A549 (cell line): ENCODE results near the gene PCDH9. TPM values are rescaled to one million over a fixed set of nuclear protein-coding genes. Genes with fewer than 3 reads are reported as not detected.

Source experiments
- ATAC-seq, 2 experiments: fragments of 200-7000 bp in 1 of 2; fragments of >200 bp in 1 of 2; cut with Nextera tagmentation in 1 of 2; cut with Tn5 transposase in 1 of 2; 3 replicates each; pipeline versions ENCODE4 v1.8.0 to v1.9.1; 2018 to 2020; ENCODE audit warnings: mild to moderate bottlenecking in 1 of 2, moderate library complexity in 1 of 2
- CTCF ChIA-PET: fragments of 300-600 bp; sonication (Branson Sonifier 250); formaldehyde crosslinking; extraction: SDS; loops from one replicate; lab custom pipeline; 2021; ENCODE audit warnings: antibody characterized with exemption, inconsistent platforms; lab: Yijun Ruan, JAX
- POLR2A ChIA-PET: fragments of 350-600 bp; formaldehyde crosslinking; extraction: SDS; loops from one replicate; lab custom pipeline; 2021; ENCODE audit warnings: antibody characterized with exemption, inconsistent platforms; lab: Yijun Ruan, JAX
- DNase-seq, 2 experiments: peaks; one replicate each; pipeline versions ENCODE4 v3.0.0 to v3.0.0-alpha.2; 2011 to 2016; ENCODE audit warnings: low read depth in 1 of 2, low spot score in 1 of 2
- FAIRE-seq: peaks from 2 replicates; lab custom pipeline; 2011; peaks lifted over from hg19 to GRCh38; lab: Jason Lieb, UNC
- H3K27ac ChIP-seq, 2 experiments: fragments of >200 bp; sonication (Bioruptor Twin); formaldehyde crosslinking; 3 replicates each; pipeline ENCODE4 v1.5.1; 2016 to 2017
- H3K4me1 ChIP-seq: fragments of >200 bp; sonication (Bioruptor Twin); formaldehyde crosslinking; 3 replicates; pipeline ENCODE4 v1.6.1; 2016
- H3K4me2 ChIP-seq: fragments of >200 bp; sonication (Bioruptor Twin); formaldehyde crosslinking; 3 replicates; pipeline ENCODE4 v1.6.1; 2016
- H3K4me3 ChIP-seq: fragments of >200 bp; sonication (Bioruptor Twin); formaldehyde crosslinking; 3 replicates; pipeline ENCODE4 v1.5.1; 2016
- H3K9me3 ChIP-seq: fragments of >200 bp; sonication (Bioruptor Twin); formaldehyde crosslinking; 3 replicates; pipeline ENCODE4 v1.6.1; 2016
- BHLHE40 ChIP-seq: IDR thresholded peaks from 2 replicates; pipeline ENCODE4 v1.6.1; 2012; ENCODE audit warnings: low read depth, low read length, inconsistent platforms
- CBX2 ChIP-seq: fragments of 200-600 bp; sonication (generic); IDR thresholded peaks from 2 replicates; pipeline ENCODE4 v1.6.1; 2016; ENCODE audit warnings: low read depth, mild to moderate bottlenecking, borderline replicate concordance
- CHD4 ChIP-seq: fragments of 200-600 bp; sonication (generic); IDR thresholded peaks from 2 replicates; pipeline ENCODE4 v1.6.1; 2016; ENCODE audit warnings: antibody characterized with exemption, mild to moderate bottlenecking, borderline replicate concordance
- EHF ChIP-seq: fragments of 250-450 bp; sonication (Bioruptor Pico); IDR thresholded peaks from 2 replicates; pipeline ENCODE4 v1.5.0; 2020; ENCODE audit warnings: mild to moderate bottlenecking
- EP300 ChIP-seq, 2 experiments: fragments of >200 bp; sonication (Bioruptor Twin); formaldehyde crosslinking; IDR thresholded peaks; 2 replicates in 1 of 2; 3 replicates in 1 of 2; pipeline ENCODE4 v1.6.1; 2016 to 2017
- FOSL2 ChIP-seq, 2 experiments: fragments of 450-650 bp in 1 of 2; fragments of >200 bp in 1 of 2; sonication (Bioruptor Twin) in 1 of 2; formaldehyde crosslinking; IDR thresholded peaks; 2 replicates each; pipeline versions ENCODE4 v1.5.0 to v1.6.1; 2016 to 2020; ENCODE audit warnings: mild to moderate bottlenecking in 1 of 2, moderate library complexity in 1 of 2
- FOXS1 ChIP-seq: fragments of 250-450 bp; sonication (Bioruptor Pico); IDR thresholded peaks from 2 replicates; pipeline ENCODE4 v1.5.0; 2020; ENCODE audit warnings: mild to moderate bottlenecking, moderate library complexity
- GATA3 ChIP-seq: IDR thresholded peaks from 2 replicates; pipeline ENCODE4 v1.6.1; 2012; ENCODE audit warnings: borderline replicate concordance
- HDAC2 ChIP-seq: fragments of 200-600 bp; sonication (generic); IDR thresholded peaks from 2 replicates; pipeline ENCODE4 v1.6.1; 2016
- JUN ChIP-seq, 2 experiments: fragments of >200 bp; sonication (Bioruptor Twin); formaldehyde crosslinking; IDR thresholded peaks; 2 replicates in 1 of 2; 3 replicates in 1 of 2; pipeline ENCODE4 v1.6.1; 2016 to 2017
- JUNB ChIP-seq: fragments of >200 bp; sonication (Bioruptor Twin); formaldehyde crosslinking; IDR thresholded peaks from 2 replicates; pipeline ENCODE4 v1.6.1; 2016
- KDM1A ChIP-seq: fragments of 200-600 bp; sonication (generic); IDR thresholded peaks from 2 replicates; pipeline ENCODE4 v1.6.1; 2016; ENCODE audit warnings: low read depth, mild to moderate bottlenecking
- MAFK ChIP-seq: fragments of 450-650 bp; IDR thresholded peaks from 2 replicates; pipeline ENCODE4 v1.6.1; 2014; ENCODE audit not compliant: partially characterized antibody
- MAX ChIP-seq: IDR thresholded peaks from 2 replicates; pipeline ENCODE4 v1.6.1; 2012
- MAZ ChIP-seq: fragments of 150-350 bp; IDR thresholded peaks from 2 replicates; pipeline ENCODE4 v1.6.1; 2014; ENCODE audit warnings: antibody characterized with exemption, low read depth, low read length, borderline replicate concordance
- NFE2L2 ChIP-seq: fragments of 150-350 bp; conservative IDR thresholded peaks from 2 replicates; pipeline ENCODE4 v1.6.1; 2014; ENCODE audit warnings: low read length
- POLR2A ChIP-seq: IDR thresholded peaks from 2 replicates; pipeline ENCODE4 v1.6.1; 2012; ENCODE audit warnings: mild to moderate bottlenecking, low read length
- POLR2AphosphoS2 ChIP-seq: conservative IDR thresholded peaks from 2 replicates; pipeline ENCODE4 v1.6.1; 2012; ENCODE audit warnings: low read length, improper control_type of control experiment, inconsistent platforms
- RAD21 ChIP-seq, 2 experiments: fragments of >200 bp in 1 of 2; sonication (Bioruptor Twin) in 1 of 2; formaldehyde crosslinking in 1 of 2; IDR thresholded peaks in 1 of 2; conservative IDR thresholded peaks in 1 of 2; 2 replicates in 1 of 2; 3 replicates in 1 of 2; pipeline ENCODE4 v1.6.1; 2012 to 2018; ENCODE audit warnings: inconsistent platforms in 1 of 2
- RCOR1 ChIP-seq: fragments of 150-350 bp; IDR thresholded peaks from 2 replicates; pipeline ENCODE4 v1.6.1; 2014; ENCODE audit warnings: antibody characterized with exemption, low read length, low read depth
- RFX5 ChIP-seq: fragments of 450-650 bp; IDR thresholded peaks from 2 replicates; pipeline ENCODE4 v1.7.1; 2014; ENCODE audit warnings: antibody characterized with exemption, mild to moderate bottlenecking, moderate library complexity
- RNF2 ChIP-seq: fragments of 200-600 bp; sonication (generic); IDR thresholded peaks from 2 replicates; pipeline ENCODE4 v1.6.1; 2016; ENCODE audit warnings: low read depth, mild to moderate bottlenecking, antibody characterized with exemption, moderate library complexity, borderline replicate concordance
- SMC3 ChIP-seq: fragments of >200 bp; sonication (Bioruptor Twin); formaldehyde crosslinking; IDR thresholded peaks from 3 replicates; pipeline ENCODE4 v1.6.1; 2018; ENCODE audit warnings: inconsistent platforms
- SREBF2 ChIP-seq: fragments of 450-650 bp; IDR thresholded peaks from 2 replicates; pipeline ENCODE4 v1.6.1; 2014; ENCODE audit warnings: mild to moderate bottlenecking, moderate library complexity
- TP53 ChIP-seq: fragments of 250-450 bp; sonication (Bioruptor Pico); IDR thresholded peaks from 2 replicates; pipeline ENCODE4 v1.5.0; 2021; ENCODE audit warnings: mild to moderate bottlenecking, moderate library complexity
- ZC3H11A ChIP-seq: fragments of 450-650 bp; IDR thresholded peaks from 2 replicates; pipeline ENCODE4 v1.6.1; 2014; ENCODE audit warnings: antibody characterized with exemption, mild to moderate bottlenecking
- ZNF302 ChIP-seq: fragments of 250-450 bp; sonication (Bioruptor Pico); IDR thresholded peaks from 2 replicates; pipeline ENCODE4 v1.9.0; 2021; ENCODE audit warnings: inconsistent platforms, mild to moderate bottlenecking, moderate library complexity
- ZSCAN20 ChIP-seq: fragments of 250-450 bp; sonication (Bioruptor Pico); IDR thresholded peaks from 2 replicates; pipeline ENCODE4 v1.8.0; 2022; ENCODE audit warnings: mild to moderate bottlenecking, moderate library complexity
- WGBS: methylation state at CpG from one replicate; pipeline ENCODE4 v1.1.6; 2017; ENCODE audit errors: missing lambda C conversion rate; 5-methylcytosine and 5-hydroxymethylcytosine counted together
- polyA plus RNA-seq, 4 experiments: library from polyadenylated mRNA; depleted of rRNA in 3 of 4; stranded (reverse); fragments of >200 nt; fragmentation: RNase III in 1 of 4; extraction: RNeasy Plus Mini Kit Qiagen cat#74134 plus additional on column Dnase treatment in 1 of 4; gene quantifications; 2 replicates in 3 of 4; 3 replicates in 1 of 4; pipeline ENCODE4 v1.2.3, GENCODE V29; 2011 to 2017
- TF ChIP-seq, protein P1 (sequence below): fragments of 150-350 bp; IDR thresholded peaks from 2 replicates; pipeline ENCODE4 v1.6.1; 2014; ENCODE audit warnings: low read depth, mild to moderate bottlenecking, low read length
- TF ChIP-seq, protein P2 (sequence below): fragments of >200 bp; sonication (Bioruptor Twin); formaldehyde crosslinking; IDR thresholded peaks from 2 replicates; pipeline ENCODE4 v1.6.1; 2016

Gene PCDH9
- polyA plus RNA-seq, 2 of the 4 experiments (the other 2 are of a cell fraction), result 16.0 to 29.5 TPM

GRCh38 chr13:66364346-66364745 is 865.8 kb downstream of the PCDH9 start:
- ATAC-seq (no peak), FAIRE-seq (no peak), DNase-seq (no peak)
- Histone ChIP-seq H3K4me2 (no peak overlapping the region), H3K27ac (no peak overlapping the region), H3K9me3 (no peaks in the 10 kb centered on the region), H3K4me1 (no peaks in the 10 kb centered on the region), H3K4me3 (no peak overlapping the region)
- CTCF ChIA-PET, result no interaction called here
- no peak for TF ChIP-seq NFE2L2
- TF ChIP-seq MAX, result no peak
- TF ChIP-seq ZC3H11A, result no peak
- TF ChIP-seq, protein P1, sequence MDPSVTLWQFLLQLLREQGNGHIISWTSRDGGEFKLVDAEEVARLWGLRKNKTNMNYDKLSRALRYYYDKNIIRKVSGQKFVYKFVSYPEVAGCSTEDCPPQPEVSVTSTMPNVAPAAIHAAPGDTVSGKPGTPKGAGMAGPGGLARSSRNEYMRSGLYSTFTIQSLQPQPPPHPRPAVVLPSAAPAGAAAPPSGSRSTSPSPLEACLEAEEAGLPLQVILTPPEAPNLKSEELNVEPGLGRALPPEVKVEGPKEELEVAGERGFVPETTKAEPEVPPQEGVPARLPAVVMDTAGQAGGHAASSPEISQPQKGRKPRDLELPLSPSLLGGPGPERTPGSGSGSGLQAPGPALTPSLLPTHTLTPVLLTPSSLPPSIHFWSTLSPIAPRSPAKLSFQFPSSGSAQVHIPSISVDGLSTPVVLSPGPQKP, result no peak
- POLR2A ChIA-PET, result no interaction called here

DNA sequence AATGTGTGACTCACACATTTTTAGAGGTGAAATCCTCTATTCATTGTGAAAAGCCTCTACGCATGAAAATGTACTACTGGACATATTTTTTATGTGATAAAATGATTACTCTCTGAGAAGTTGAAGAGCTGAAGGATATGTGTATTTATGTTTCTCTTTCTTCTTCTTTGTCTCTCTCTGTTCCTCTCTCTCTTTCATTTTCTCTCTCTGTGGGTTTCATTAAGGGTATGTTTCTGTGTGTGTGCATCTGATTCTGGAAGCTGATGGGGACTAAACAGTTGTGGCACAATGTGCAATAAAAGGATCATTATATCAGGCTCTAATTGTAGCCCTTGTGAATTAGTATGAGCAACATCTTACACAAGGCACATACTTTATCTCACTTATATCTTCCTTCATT is 867.7 kb downstream of the PCDH9 start:
- Histone ChIP-seq H3K27ac (no peak overlapping the region), H3K9me3 (no peaks in the 10 kb centered on the region), H3K4me2 (no peak overlapping the region), H3K4me3 (no peak overlapping the region), H3K4me1 (no peaks in the 10 kb centered on the region)
- POLR2A ChIA-PET, result no interaction called here
- 88% methylated on average over 1 of the region's 1 CpG for WGBS
- ATAC-seq (no peak), DNase-seq (no peak), FAIRE-seq (no peak)
- TF ChIP-seq MAZ (no peak), FOSL2 (IDR thresholded peaks at IDR 0.05) (no peak), FOSL2 (CRISPR knock-in tag; IDR thresholded peaks at IDR 0.05) (no peak), KDM1A (no peak), GATA3 (no peak), ZNF302 (no peak), FOXS1 (CRISPR knock-in tag) (no peak), CHD4 (no peak), BHLHE40 (no peak), POLR2A (no peak), RAD21 (conservative IDR thresholded peaks at IDR 0.05 in 1 of 2, IDR thresholded peaks at IDR 0.05 in 1 of 2) (no peak), POLR2AphosphoS2 (no peak), ZSCAN20 (CRISPR knock-in tag) (no peak), EP300 (IDR thresholded peaks at IDR 0.05) (no peak), ZC3H11A (no peak)
- TF ChIP-seq, protein P2, sequence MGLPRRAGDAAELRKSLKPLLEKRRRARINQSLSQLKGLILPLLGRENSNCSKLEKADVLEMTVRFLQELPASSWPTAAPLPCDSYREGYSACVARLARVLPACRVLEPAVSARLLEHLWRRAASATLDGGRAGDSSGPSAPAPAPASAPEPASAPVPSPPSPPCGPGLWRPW, result no peak
- CTCF ChIA-PET, result no interaction called here

GRCh38 chr13:66359910-66360552 is 870.1 kb downstream of the PCDH9 start:
- WGBS, result 73% methylated on average over 5 of the region's 5 CpGs
- Histone ChIP-seq H3K9me3 (no peaks in the 10 kb centered on the region), H3K4me2 (no peak overlapping the region), H3K4me3 (no peak overlapping the region), H3K27ac (no peak overlapping the region), H3K4me1 (no peaks in the 10 kb centered on the region)
- no peak for DNase-seq
- no peak for TF ChIP-seq HDAC2
- no peak for TF ChIP-seq SMC3
- no peak for TF ChIP-seq ZSCAN20 (CRISPR knock-in tag)
- TF ChIP-seq MAZ, result no peak
- TF ChIP-seq TP53, result no peak
- no peak for TF ChIP-seq RCOR1
- no peak for TF ChIP-seq MAFK
- no peak for TF ChIP-seq JUN (IDR thresholded peaks at IDR 0.05)
- TF ChIP-seq RNF2, result no peak
- no peak for TF ChIP-seq RFX5
- TF ChIP-seq FOSL2 (IDR thresholded peaks at IDR 0.05), result no peak
- no peak for TF ChIP-seq FOSL2 (CRISPR knock-in tag; IDR thresholded peaks at IDR 0.05)
- no peak for TF ChIP-seq SREBF2
- no peak for TF ChIP-seq JUNB
- TF ChIP-seq EHF (CRISPR knock-in tag), result no peak
- TF ChIP-seq BHLHE40, result no peak
- no peak for TF ChIP-seq CBX2
- no peak for FAIRE-seq
- CTCF ChIA-PET, result no interaction called here
- ATAC-seq, result no peak
- POLR2A ChIA-PET, result no interaction called here
